ENCODE data around the gene HS6ST3.

The HS6ST3 gene

DNA sequence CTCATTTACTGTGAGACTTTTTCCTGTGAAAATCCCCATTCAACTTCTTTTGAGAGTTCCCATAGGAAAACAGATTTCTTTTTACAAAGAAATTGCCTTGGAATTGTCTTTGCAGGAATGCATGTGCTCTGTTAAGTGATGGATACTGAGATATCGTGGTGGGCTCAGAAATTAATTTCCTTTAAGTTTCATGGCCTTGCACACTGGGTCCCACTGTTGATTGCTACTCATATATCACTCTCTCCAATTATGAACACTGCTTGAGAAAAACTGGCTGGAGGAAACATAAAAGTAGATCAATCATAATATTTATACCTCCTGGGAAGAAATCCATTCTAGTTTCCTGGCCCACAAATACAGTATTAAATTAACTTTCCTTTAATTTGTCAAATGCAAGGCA is 773.1 kb downstream of the HS6ST3 start:
- in situ Hi-C loops (cut with MboI; ENCODE audit: low sequenced_read_pairs), result no loop called here

DNA sequence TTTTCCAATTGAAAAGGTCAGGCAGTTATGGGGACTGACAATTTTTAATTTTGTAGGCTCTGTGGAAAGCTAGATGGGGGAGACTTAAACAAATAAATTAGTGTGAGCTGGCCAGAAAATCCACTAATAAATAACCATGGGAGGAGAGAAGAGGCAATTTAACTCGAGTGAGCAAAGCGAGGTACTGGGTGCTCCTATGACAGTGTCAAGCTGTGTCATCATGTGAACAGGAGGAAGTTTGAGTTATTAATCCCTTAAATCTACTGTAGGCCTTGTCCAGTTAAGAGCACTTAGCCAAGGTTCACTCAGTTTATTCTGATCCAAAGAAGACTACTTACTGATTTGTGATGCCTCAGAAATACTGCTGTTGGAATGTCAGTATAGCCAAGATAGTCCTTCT is 781.6 kb downstream of the HS6ST3 start:
- in situ Hi-C loops (cut with MboI; ENCODE audit: low sequenced_read_pairs), result no loop called here

DNA sequence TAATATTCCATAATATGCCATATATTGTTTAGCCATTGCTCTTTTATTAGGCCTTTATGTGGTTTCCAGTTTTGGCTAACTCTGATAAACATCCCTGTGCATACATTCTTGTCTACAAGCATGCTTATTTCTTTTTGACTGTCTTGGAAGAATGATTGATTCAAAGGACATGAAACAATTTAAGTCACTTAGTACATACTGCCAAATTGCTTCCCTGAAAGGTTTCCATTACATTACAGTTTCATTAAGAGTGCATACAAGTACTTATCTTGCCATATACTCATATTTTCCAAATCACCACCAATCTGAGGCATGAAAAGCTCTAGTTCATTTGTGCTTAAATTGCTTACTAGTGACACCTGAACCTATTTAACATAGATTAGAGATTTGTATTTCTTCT is 790.5 kb downstream of the HS6ST3 start:
- in situ Hi-C loops (cut with MboI; ENCODE audit: low sequenced_read_pairs), result no loop called here
